Measurements from ENCODE around the gene EFNA4. TPM values are rescaled to one million over a fixed set of nuclear protein-coding genes. Genes with fewer than 3 reads are reported as not detected.

EFNA4 gene
- total RNA-seq, 1 donor from 2014 or later: 5.3 TPM

DNA sequence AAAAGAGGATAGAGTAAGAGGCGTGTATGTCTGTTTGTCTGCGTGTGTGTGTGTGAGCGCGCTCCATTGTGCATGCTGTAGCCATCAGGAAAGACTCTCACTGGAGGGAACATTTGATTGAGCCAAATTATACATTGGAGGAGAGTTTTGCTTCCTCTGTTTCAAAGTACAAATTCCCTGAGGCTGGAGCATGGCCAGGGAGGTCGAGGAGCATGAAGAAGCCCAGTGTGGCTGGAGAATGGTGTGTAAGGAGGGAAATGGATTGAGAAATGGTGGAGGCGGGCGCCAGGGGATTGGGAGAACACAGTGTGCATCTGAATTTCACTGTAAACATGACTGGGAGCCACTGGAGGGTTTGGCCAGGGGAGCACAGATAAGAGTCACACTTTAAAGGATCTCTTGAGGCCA is 42.1 kb downstream of the EFNA4 start:
- DNase-seq (peak; percentile 90), ATAC-seq (peak; percentile 94)
- Histone ChIP-seq H3K27me3 (no peaks in the 10 kb centered on the region), H3K27ac (peak overlapping the region; percentile 20), H3K4me3 (no peak overlapping the region), H3K36me3 (no peaks in the 10 kb centered on the region), H3K4me1 (peaks cover 9% of the 10 kb centered on the region), H3K9me3 (no peaks in the 10 kb centered on the region)
- TF ChIP-seq, protein P1, sequence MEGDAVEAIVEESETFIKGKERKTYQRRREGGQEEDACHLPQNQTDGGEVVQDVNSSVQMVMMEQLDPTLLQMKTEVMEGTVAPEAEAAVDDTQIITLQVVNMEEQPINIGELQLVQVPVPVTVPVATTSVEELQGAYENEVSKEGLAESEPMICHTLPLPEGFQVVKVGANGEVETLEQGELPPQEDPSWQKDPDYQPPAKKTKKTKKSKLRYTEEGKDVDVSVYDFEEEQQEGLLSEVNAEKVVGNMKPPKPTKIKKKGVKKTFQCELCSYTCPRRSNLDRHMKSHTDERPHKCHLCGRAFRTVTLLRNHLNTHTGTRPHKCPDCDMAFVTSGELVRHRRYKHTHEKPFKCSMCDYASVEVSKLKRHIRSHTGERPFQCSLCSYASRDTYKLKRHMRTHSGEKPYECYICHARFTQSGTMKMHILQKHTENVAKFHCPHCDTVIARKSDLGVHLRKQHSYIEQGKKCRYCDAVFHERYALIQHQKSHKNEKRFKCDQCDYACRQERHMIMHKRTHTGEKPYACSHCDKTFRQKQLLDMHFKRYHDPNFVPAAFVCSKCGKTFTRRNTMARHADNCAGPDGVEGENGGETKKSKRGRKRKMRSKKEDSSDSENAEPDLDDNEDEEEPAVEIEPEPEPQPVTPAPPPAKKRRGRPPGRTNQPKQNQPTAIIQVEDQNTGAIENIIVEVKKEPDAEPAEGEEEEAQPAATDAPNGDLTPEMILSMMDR (IDR thresholded peaks at IDR 0.05): no peak
- intact Hi-C loops (cut with DNase I): no loop called here

DNA sequence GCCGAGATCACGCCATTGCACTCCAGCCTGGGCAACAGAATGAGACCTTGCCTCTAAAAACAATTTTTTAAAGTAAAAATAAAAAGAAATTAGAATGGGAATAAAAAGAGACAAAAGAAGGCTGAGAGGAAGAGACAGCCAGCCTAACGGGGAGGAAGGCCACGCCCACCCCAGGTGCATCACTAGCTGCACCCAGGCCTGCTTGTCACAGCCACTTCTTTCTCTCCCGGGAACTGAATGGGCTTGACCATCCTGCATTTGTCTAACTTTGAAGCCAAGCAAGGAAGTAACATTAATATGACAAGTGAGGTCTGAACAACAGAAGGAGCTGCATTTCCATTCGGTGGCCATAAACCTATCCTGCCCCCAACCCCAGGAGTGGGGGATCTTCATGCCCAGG is 43.3 kb downstream of the EFNA4 start:
- intact Hi-C loops (cut with DNase I): no loop called here

DNA sequence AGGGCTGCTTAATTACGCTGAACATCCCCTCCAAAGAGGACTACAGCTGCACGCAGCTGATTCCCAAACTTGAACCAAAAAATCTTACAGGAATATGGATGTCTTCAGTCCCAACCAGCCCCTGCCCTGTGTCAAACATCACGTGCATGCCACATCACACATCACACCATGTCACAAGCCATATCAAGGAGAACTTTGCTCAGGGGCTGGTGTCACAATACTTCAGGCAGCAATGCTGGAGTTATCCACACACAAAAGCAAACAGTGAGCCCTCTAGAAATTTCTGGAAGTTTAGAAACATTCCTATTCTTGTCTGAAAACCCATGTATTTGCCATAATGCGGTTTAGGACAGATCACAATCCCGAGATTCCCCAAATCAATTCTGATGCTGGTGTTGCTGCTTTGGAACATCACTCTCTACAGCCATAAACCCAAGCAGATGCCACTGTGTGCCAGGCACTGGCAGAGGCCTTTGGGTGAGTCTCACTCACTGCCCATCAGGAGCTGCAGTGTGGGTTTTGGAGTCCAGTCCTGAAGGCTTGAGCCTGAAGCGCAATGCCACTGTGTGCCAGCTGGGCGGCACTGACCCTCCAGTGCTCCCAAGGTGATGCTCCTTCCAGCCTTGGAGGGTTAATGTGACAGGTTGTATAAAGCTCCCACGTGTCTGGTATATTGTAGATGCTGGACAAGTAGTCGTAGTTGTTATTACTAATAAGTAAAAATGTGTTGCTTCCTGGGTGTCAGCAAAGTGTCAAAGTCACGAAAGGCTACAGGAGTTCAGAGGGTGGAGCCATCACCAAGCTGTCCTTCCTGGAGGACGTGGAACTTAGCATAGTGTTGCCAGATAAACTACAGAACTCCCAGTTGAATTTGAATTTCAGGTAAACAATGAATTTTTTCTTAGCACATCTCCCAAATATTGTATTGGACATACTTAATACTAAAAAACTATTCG is 44.0 kb downstream of the EFNA4 start:
- H3K27me3 ChIP-seq: no peaks in the 10 kb centered on the region
- H3K36me3 ChIP-seq: no peaks in the 10 kb centered on the region
- no peak overlapping the region for H3K4me3 ChIP-seq
- DNase-seq: no peak
- peaks cover 9% of the 10 kb centered on the region for H3K4me1 ChIP-seq
- ATAC-seq: no peak
- intact Hi-C loops (cut with DNase I): no loop called here
- H3K9me3 ChIP-seq: no peaks in the 10 kb centered on the region
- TF ChIP-seq, protein P1 (IDR thresholded peaks at IDR 0.05): no peak
- H3K27ac ChIP-seq: no peak overlapping the region

More for the DNA sequence above, 43.3 kb downstream of the EFNA4 start:
- H3K27me3 ChIP-seq: no peaks in the 10 kb centered on the region
- H3K9me3 ChIP-seq: no peaks in the 10 kb centered on the region
- no peak overlapping the region for H3K4me3 ChIP-seq
- H3K36me3 ChIP-seq: no peaks in the 10 kb centered on the region
- DNase-seq (no peak), ATAC-seq (no peak)
- no peak overlapping the region for H3K27ac ChIP-seq
- TF ChIP-seq, protein P1 (IDR thresholded peaks at IDR 0.05): no peak
- peaks cover 9% of the 10 kb centered on the region for H3K4me1 ChIP-seq

DNA sequence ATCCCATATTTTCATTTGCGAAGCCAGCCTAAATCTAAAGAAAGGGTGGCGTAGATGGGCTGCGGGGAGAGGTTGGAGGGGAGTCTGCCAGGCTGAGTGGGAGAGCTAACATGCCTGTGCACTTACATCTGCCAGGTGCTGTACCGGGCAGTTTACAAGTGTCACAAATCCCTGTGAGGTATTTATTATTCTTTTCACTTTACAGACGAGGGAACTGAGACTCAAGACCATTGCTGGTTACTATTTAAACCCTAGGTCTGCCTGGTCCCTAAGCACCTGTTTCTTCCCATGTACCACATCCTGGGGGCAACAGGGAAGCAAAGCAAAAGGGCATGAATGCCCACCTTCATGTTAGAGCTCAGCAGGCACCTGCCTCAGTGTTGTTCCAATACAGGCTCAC is 44.8 kb downstream of the EFNA4 start:
- ATAC-seq (no peak), DNase-seq (no peak)
- TF ChIP-seq, protein P1 (IDR thresholded peaks at IDR 0.05): no peak
- no peak overlapping the region for H3K4me3 ChIP-seq
- H3K4me1 ChIP-seq: peaks cover 9% of the 10 kb centered on the region
- no peaks in the 10 kb centered on the region for H3K9me3 ChIP-seq
- intact Hi-C loops (cut with DNase I): no loop called here
- H3K27ac ChIP-seq: no peak overlapping the region
- no peaks in the 10 kb centered on the region for H3K27me3 ChIP-seq
- no peaks in the 10 kb centered on the region for H3K36me3 ChIP-seq

DNA sequence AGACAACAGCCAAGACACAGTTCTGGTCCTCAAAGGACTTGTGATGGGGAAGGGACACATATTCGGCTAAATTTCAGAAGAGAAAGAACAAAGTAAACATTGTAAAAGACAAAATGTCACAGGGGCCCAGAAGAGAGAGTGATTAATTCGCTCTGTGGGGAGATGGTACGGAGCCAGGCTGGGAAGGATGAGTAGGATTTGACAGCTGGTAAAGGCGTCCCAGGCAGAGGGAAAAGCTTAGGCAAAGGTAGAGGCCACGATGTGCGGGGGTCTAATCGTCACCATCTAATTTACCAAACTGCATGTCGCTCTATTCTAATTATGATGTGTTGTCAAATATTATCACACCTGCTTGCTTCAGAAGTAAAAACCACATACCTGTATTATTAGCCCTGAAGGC is 46.8 kb downstream of the EFNA4 start:
- ATAC-seq (no peak), DNase-seq (no peak)
- H3K27ac ChIP-seq: no peak overlapping the region
- intact Hi-C loops (cut with DNase I): no loop called here
- no peaks in the 10 kb centered on the region for H3K9me3 ChIP-seq
- TF ChIP-seq, protein P1 (IDR thresholded peaks at IDR 0.05): no peak
- no peaks in the 10 kb centered on the region for H3K4me1 ChIP-seq
- no peak overlapping the region for H3K4me3 ChIP-seq
- no peaks in the 10 kb centered on the region for H3K27me3 ChIP-seq
- H3K36me3 ChIP-seq: no peaks in the 10 kb centered on the region

Data from upper lobe of right lung (tissue), 1 donor.